ENCODE measurements around the gene C1QA.

The C1QA gene

GRCh38 chr1:22652881-22653316, 16.5 kb downstream of the C1QA start, which contains the start of gene C1QB:
Gene C1QB (plus strand): TSS chr1:22653236. CDS start chr1:22659463, 6,227 bp downstream.
- no peak for TF ChIP-seq CTCF (IDR thresholded peaks at IDR 0.05; ENCODE audit: low read depth, low read length)
- no peak within 1 kb of the TSS for H3K4me3 ChIP-seq (ENCODE audit: low read depth, low read length)
- in situ Hi-C loops (cut with HindIII; ENCODE audit: low sequenced_read_pairs), result no loop called here
- DNase-seq (ENCODE audit: low read depth, low spot score), result no peak

GRCh38 chr1:22654692-22655091, 18.3 kb downstream of the C1QA start:
- H3K4me3 ChIP-seq (ENCODE audit: low read depth, low read length), result no peak overlapping the region
- in situ Hi-C loops (cut with HindIII; ENCODE audit: low sequenced_read_pairs), result no loop called here
- no peak for DNase-seq (ENCODE audit: low read depth, low spot score)
- TF ChIP-seq CTCF (IDR thresholded peaks at IDR 0.05; ENCODE audit: low read depth, low read length), result no peak

- peak; percentile 22 for TF ChIP-seq CTCF (IDR thresholded peaks at IDR 0.05; ENCODE audit: low read depth, low read length)
- no peak for DNase-seq (ENCODE audit: low read depth, low spot score)
- no peak overlapping the region for H3K4me3 ChIP-seq (ENCODE audit: low read depth, low read length)
- in situ Hi-C loops (cut with HindIII; ENCODE audit: low sequenced_read_pairs), result no loop called here
These were observed 22.1 kb downstream of the C1QA start for GRCh38 chr1:22658385-22659163.

GRCh38 chr1:22660716-22661241, 24.4 kb downstream of the C1QA start:
- no peak overlapping the region for H3K4me3 ChIP-seq (ENCODE audit: low read depth, low read length)
- DNase-seq (ENCODE audit: low read depth, low spot score), result no peak
- in situ Hi-C loops (cut with HindIII; ENCODE audit: low sequenced_read_pairs), result no loop called here
- no peak for TF ChIP-seq CTCF (IDR thresholded peaks at IDR 0.05; ENCODE audit: low read depth, low read length)

GRCh38 chr1:22661880-22662279, 25.5 kb downstream of the C1QA start:
- no peak overlapping the region for H3K4me3 ChIP-seq (ENCODE audit: low read depth, low read length)
- no peak for DNase-seq (ENCODE audit: low read depth, low spot score)
- TF ChIP-seq CTCF (IDR thresholded peaks at IDR 0.05; ENCODE audit: low read depth, low read length), result no peak
- in situ Hi-C loops (cut with HindIII; ENCODE audit: low sequenced_read_pairs), result no loop called here

- H3K4me3 ChIP-seq (ENCODE audit: low read depth, low read length), result no peak overlapping the region
- no peak for TF ChIP-seq CTCF (IDR thresholded peaks at IDR 0.05; ENCODE audit: low read depth, low read length)
- DNase-seq (ENCODE audit: low read depth, low spot score), result no peak
- in situ Hi-C loops (cut with HindIII; ENCODE audit: low sequenced_read_pairs), result no loop called here
These were observed 25.9 kb downstream of the C1QA start for GRCh38 chr1:22662318-22662717.
